GM20000 (cell line): Measurements from ENCODE around the gene MAPK8IP3.
A peak's percentile ranks its signal among the peaks of the same experiment; 100 is the strongest.

Source experiments
- DNase-seq: peaks from one replicate; pipeline ENCODE4 v3.0.0; 2012; ENCODE audit warnings: low spot score
- CTCF ChIP-seq: IDR thresholded peaks from 2 replicates; pipeline ENCODE4 v1.5.1; 2012; ENCODE audit warnings: mild to moderate bottlenecking, control low read depth; ENCODE audit errors: extremely low read depth, missing control alignments

MAPK8IP3 gene

GRCh38 chr16:1781758-1782407, 75.9 kb downstream of the MAPK8IP3 start:
- peak; percentile 67 for DNase-seq
- no peak for TF ChIP-seq CTCF

GRCh38 chr16:1782408-1783264, 76.6 kb downstream of the MAPK8IP3 start, which contains the start of the genes NUBP2 and SPSB3:
Gene NUBP2 (plus strand): TSS chr16:1782960. CDS start chr16:1783021, 61 bp downstream.
Gene SPSB3 (minus strand): TSS chr16:1782571. CDS start chr16:1781483, 1,088 bp downstream.
- DNase-seq, result peak; percentile 99
- no peak for TF ChIP-seq CTCF

GRCh38 chr16:1784977-1785845, 79.2 kb downstream of the MAPK8IP3 start:
- DNase-seq, result no peak
- no peak for TF ChIP-seq CTCF

GRCh38 chr16:1785846-1786170, 79.8 kb downstream of the MAPK8IP3 start:
- no peak for TF ChIP-seq CTCF
- DNase-seq, result no peak

- no peak for TF ChIP-seq CTCF
- DNase-seq, result no peak
These were observed 80.5 kb downstream of the MAPK8IP3 start for GRCh38 chr16:1786242-1787055.

- DNase-seq, result no peak
- no peak for TF ChIP-seq CTCF
These were observed 81.0 kb downstream of the MAPK8IP3 start for GRCh38 chr16:1787056-1787321.
